Measurements from ENCODE around the gene PCDH20. TPM values are rescaled to one million over a fixed set of nuclear protein-coding genes. Genes with fewer than 3 reads are reported as not detected.

The PCDH20 gene
- total RNA-seq, 1 donor from 2014 or later, result 0.16 TPM

GRCh38 chr13:61362522-61362921 lies 53.1 kb downstream of the PCDH20 start:
- H3K9me3 ChIP-seq (ENCODE audit: insufficient read depth, low read depth, low read length), result no peaks in the 10 kb centered on the region
- no peaks in the 10 kb centered on the region for H3K36me3 ChIP-seq (ENCODE audit: insufficient read depth, low read length)
- no peak for TF ChIP-seq CTCF (IDR thresholded peaks at IDR 0.05; ENCODE audit: insufficient read depth, low read depth, low read length)
- TF ChIP-seq EZH2 (IDR thresholded peaks at IDR 0.05; ENCODE audit: insufficient read depth, low read length), result no peak
- Mint-ChIP-seq H3K27me3 (ENCODE audit: low read depth, unreplicated experiment) (no peaks in the 10 kb centered on the region), H3K4me3 (ENCODE audit: unreplicated experiment) (no peak overlapping the region), H3K36me3 (ENCODE audit: low read depth, unreplicated experiment) (no peaks in the 10 kb centered on the region), H3K9me3 (ENCODE audit: unreplicated experiment) (peaks cover 2% of the 10 kb centered on the region), H3K27ac (ENCODE audit: unreplicated experiment) (no peak overlapping the region), H3K4me1 (ENCODE audit: low read depth, unreplicated experiment) (no peaks in the 10 kb centered on the region)
- no peaks in the 10 kb centered on the region for H4K20me1 ChIP-seq (ENCODE audit: insufficient read depth, low read length)
- no peaks in the 10 kb centered on the region for H3K79me2 ChIP-seq (ENCODE audit: insufficient read depth, low read length)
- no peak overlapping the region for H3K4me2 ChIP-seq (ENCODE audit: low read length)
- no peaks in the 10 kb centered on the region for H3K4me1 ChIP-seq (ENCODE audit: insufficient read depth, low read length)
- no peak for DNase-seq (ENCODE audit: low read depth)
- H3K27me3 ChIP-seq (ENCODE audit: insufficient read depth, low read length), result no peaks in the 10 kb centered on the region
- no peak overlapping the region for H3K27ac ChIP-seq (ENCODE audit: low read depth, low read length)
- H2AFZ ChIP-seq (ENCODE audit: low read depth, low read length), result no peak overlapping the region
- H3K4me3 ChIP-seq (ENCODE audit: insufficient read depth, low read depth, low read length), result no peak overlapping the region
- FAIRE-seq, result no peak
- no peak overlapping the region for H3K9ac ChIP-seq (ENCODE audit: low read length)
